ENCODE results near the gene ITGA1. TPM values are rescaled to one million over a fixed set of nuclear protein-coding genes. Genes with fewer than 3 reads are reported as not detected.

ITGA1 gene
- total and polyA plus RNA-seq, 4 donors, result 24.2 to 187 (median 48.5) TPM

- no peak for TF ChIP-seq TAF1 (conservative IDR thresholded peaks at IDR 0.05)
- no peak for TF ChIP-seq RXRA (IDR thresholded peaks at IDR 0.05)
These were observed 26.9 kb upstream of the ITGA1 start (continued) for GRCh38 chr5:52760695-52761366.

- no peak for DNase-seq (ENCODE audit: low spot score)
- WGBS, result 94% methylated on average over 2 of the region's 2 CpGs
- Histone ChIP-seq H3K27me3 (ENCODE audit: control insufficient read depth in 4 of 4, insufficient read depth in 4 of 4, low read length in 3 of 4) (no peaks in the 10 kb centered on the region), H3K27ac (ENCODE audit: low read depth in 1 of 2, low read length in 2 of 2) (no peak overlapping the region), H3K4me3 (ENCODE audit: low read depth in 1 of 3, low read length in 3 of 3) (no peak overlapping the region), H3K9ac (ENCODE audit: low read depth in 1 of 2, low read length in 2 of 2) (no peak overlapping the region), H3K36me3 (ENCODE audit: control insufficient read depth in 4 of 4, insufficient read depth in 3 of 4, low read depth in 1 of 4, low read length in 3 of 4) (no peaks in the 10 kb centered on the region), H3K9me3 (ENCODE audit: control insufficient read depth in 4 of 4, low read length in 3 of 4) (no peaks in the 10 kb centered on the region), H3K4me1 (ENCODE audit: control insufficient read depth in 4 of 4, insufficient read depth in 4 of 4, low read length in 3 of 4) (peaks cover 0 to 2% (median 0%) of the 10 kb centered on the region in 4 donors)
- TF ChIP-seq FOXA1 (IDR thresholded peaks at IDR 0.05) (no peak), NR2F2 (IDR thresholded peaks at IDR 0.05) (no peak), RAD21 (IDR thresholded peaks at IDR 0.05) (no peak), TAF1 (conservative IDR thresholded peaks at IDR 0.05) (no peak), HNF4G (IDR thresholded peaks at IDR 0.05) (no peak), RXRA (IDR thresholded peaks at IDR 0.05) (no peak), FOXA2 (IDR thresholded peaks at IDR 0.05) (no peak), JUND (IDR thresholded peaks at IDR 0.05) (no peak), SP1 (IDR thresholded peaks at IDR 0.05) (no peak)
These were observed 20.4 kb upstream of the ITGA1 start for GRCh38 chr5:52767217-52767743.

GRCh38 chr5:52767766-52768480 lies 19.8 kb upstream of the ITGA1 start:
- H3K4me3 ChIP-seq (ENCODE audit: low read depth in 1 of 3, low read length in 3 of 3), result no peak overlapping the region
- 82% methylated on average over 1 of the region's 1 CpG for WGBS
- DNase-seq (ENCODE audit: low spot score), result no peak
- no peak overlapping the region for H3K27ac ChIP-seq (ENCODE audit: low read depth in 1 of 2, low read length in 2 of 2)
- no peaks in the 10 kb centered on the region for H3K9me3 ChIP-seq (ENCODE audit: control insufficient read depth in 4 of 4, low read length in 3 of 4)
- H3K27me3 ChIP-seq (ENCODE audit: control insufficient read depth in 4 of 4, insufficient read depth in 4 of 4, low read length in 3 of 4), result no peaks in the 10 kb centered on the region
- no peak overlapping the region for H3K9ac ChIP-seq (ENCODE audit: low read depth in 1 of 2, low read length in 2 of 2)
- H3K4me1 ChIP-seq (ENCODE audit: control insufficient read depth in 4 of 4, insufficient read depth in 4 of 4, low read length in 3 of 4), result peaks cover 0 to 2% (median 0%) of the 10 kb centered on the region in 4 donors
- TF ChIP-seq, protein P1, sequence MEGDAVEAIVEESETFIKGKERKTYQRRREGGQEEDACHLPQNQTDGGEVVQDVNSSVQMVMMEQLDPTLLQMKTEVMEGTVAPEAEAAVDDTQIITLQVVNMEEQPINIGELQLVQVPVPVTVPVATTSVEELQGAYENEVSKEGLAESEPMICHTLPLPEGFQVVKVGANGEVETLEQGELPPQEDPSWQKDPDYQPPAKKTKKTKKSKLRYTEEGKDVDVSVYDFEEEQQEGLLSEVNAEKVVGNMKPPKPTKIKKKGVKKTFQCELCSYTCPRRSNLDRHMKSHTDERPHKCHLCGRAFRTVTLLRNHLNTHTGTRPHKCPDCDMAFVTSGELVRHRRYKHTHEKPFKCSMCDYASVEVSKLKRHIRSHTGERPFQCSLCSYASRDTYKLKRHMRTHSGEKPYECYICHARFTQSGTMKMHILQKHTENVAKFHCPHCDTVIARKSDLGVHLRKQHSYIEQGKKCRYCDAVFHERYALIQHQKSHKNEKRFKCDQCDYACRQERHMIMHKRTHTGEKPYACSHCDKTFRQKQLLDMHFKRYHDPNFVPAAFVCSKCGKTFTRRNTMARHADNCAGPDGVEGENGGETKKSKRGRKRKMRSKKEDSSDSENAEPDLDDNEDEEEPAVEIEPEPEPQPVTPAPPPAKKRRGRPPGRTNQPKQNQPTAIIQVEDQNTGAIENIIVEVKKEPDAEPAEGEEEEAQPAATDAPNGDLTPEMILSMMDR (IDR thresholded peaks at IDR 0.05; ENCODE audit: low read depth, low read length, missing input control), result no peak
- TF ChIP-seq HNF4G (IDR thresholded peaks at IDR 0.05) (no peak), ZBTB33 (IDR thresholded peaks at IDR 0.05) (no peak), FOXA2 (IDR thresholded peaks at IDR 0.05) (no peak), TAF1 (conservative IDR thresholded peaks at IDR 0.05) (no peak), NR2F2 (IDR thresholded peaks at IDR 0.05) (no peak), JUND (IDR thresholded peaks at IDR 0.05) (no peak), GABPA (IDR thresholded peaks at IDR 0.05 in 1 of 2, conservative IDR thresholded peaks at IDR 0.05 in 1 of 2) (no peak), SP1 (IDR thresholded peaks at IDR 0.05) (no peak), YY1 (IDR thresholded peaks at IDR 0.05) (no peak), RXRA (IDR thresholded peaks at IDR 0.05) (no peak), EGR1 (IDR thresholded peaks at IDR 0.05; ENCODE audit: low read depth in 2 of 2) (no peak), MAX (IDR thresholded peaks at IDR 0.05) (no peak), HNF4A (conservative IDR thresholded peaks at IDR 0.05) (no peak), RAD21 (IDR thresholded peaks at IDR 0.05) (no peak), REST (IDR thresholded peaks at IDR 0.05) (no peak), FOXA1 (IDR thresholded peaks at IDR 0.05) (no peak), ATF3 (IDR thresholded peaks at IDR 0.05) (no peak)
- H3K36me3 ChIP-seq (ENCODE audit: control insufficient read depth in 4 of 4, insufficient read depth in 3 of 4, low read depth in 1 of 4, low read length in 3 of 4), result no peaks in the 10 kb centered on the region

All from liver (tissue), 9 donors.